HepG2 (cell line): ENCODE results near the gene PPP2R5C. TPM values are rescaled to one million over a fixed set of nuclear protein-coding genes. Genes with fewer than 3 reads are reported as not detected.

Experiments
- ARNT2 ChIP-seq: sonication (generic); formaldehyde crosslinking; IDR thresholded peaks from 2 replicates; pipeline ENCODE4 v1.8.0; 2022; ENCODE audit warnings: mild to moderate bottlenecking, low read depth, missing genetic modification reagents, moderate library complexity
- CAMTA2 ChIP-seq: sonication (generic); formaldehyde crosslinking; IDR thresholded peaks from 2 replicates; pipeline ENCODE4 v1.4.0; 2020; ENCODE audit warnings: mild to moderate bottlenecking, missing genetic modification reagents, borderline replicate concordance
- KDM5B ChIP-seq: sonication (generic); formaldehyde crosslinking; IDR thresholded peaks from 2 replicates; pipeline ENCODE4 v1.4.0; 2020; ENCODE audit warnings: missing genetic modification reagents, mild to moderate bottlenecking, borderline replicate concordance
- MTA1 ChIP-seq: sonication (generic); formaldehyde crosslinking; IDR thresholded peaks from 2 replicates; pipeline ENCODE4 v1.4.0; 2020; ENCODE audit warnings: missing genetic modification reagents, mild to moderate bottlenecking, borderline replicate concordance
- NRL ChIP-seq: sonication (generic); formaldehyde crosslinking; IDR thresholded peaks from 2 replicates; pipeline ENCODE4 v1.5.0; 2020; ENCODE audit warnings: missing genetic modification reagents, mild to moderate bottlenecking, moderate library complexity, borderline replicate concordance
- PPARG ChIP-seq: conservative IDR thresholded peaks from 2 replicates; pipeline ENCODE4 v1.6.1; 2016; ENCODE audit warnings: missing biosample characterization, missing genetic modification reagents
- PRMT3 ChIP-seq: sonication (generic); formaldehyde crosslinking; IDR thresholded peaks from 2 replicates; pipeline ENCODE4 v1.8.1; 2022; ENCODE audit warnings: low read depth, mild to moderate bottlenecking, moderate library complexity, missing genetic modification reagents, borderline replicate concordance
- SATB2 ChIP-seq: sonication (generic); formaldehyde crosslinking; IDR thresholded peaks from 2 replicates; pipeline ENCODE4 v1.5.0; 2020; ENCODE audit warnings: missing genetic modification reagents
- SCMH1 ChIP-seq: sonication (generic); formaldehyde crosslinking; IDR thresholded peaks from 2 replicates; pipeline ENCODE4 v1.9.0; 2021; ENCODE audit warnings: missing genetic modification reagents, mild to moderate bottlenecking, borderline replicate concordance
- SOX6 ChIP-seq, 2 experiments: fragments of 450-650 bp in 1 of 2; sonication (generic) in 1 of 2; formaldehyde crosslinking in 1 of 2; IDR thresholded peaks; 2 replicates each; pipeline versions ENCODE4 v1.4.0 to v1.6.1; 2017 to 2020; ENCODE audit warnings: antibody characterized with exemption in 1 of 2, mild to moderate bottlenecking in 1 of 2, missing genetic modification reagents in 1 of 2
- SP4 ChIP-seq: sonication (generic); formaldehyde crosslinking; IDR thresholded peaks from 2 replicates; pipeline ENCODE4 v1.8.1; 2023; ENCODE audit warnings: mild to moderate bottlenecking, missing genetic modification reagents
- SRSF1 ChIP-seq: fragments of 200-400 bp; formaldehyde crosslinking; optimal IDR thresholded peaks from 2 replicates; pipeline ENCODE3; 2017; ENCODE audit warnings: mild to moderate bottlenecking, low read depth, low read length, moderate library complexity
- TBL1XR1 ChIP-seq: fragments of 150-350 bp; IDR thresholded peaks from 2 replicates; pipeline ENCODE4 v1.6.1; 2014; ENCODE audit warnings: borderline replicate concordance, low read length; ENCODE audit not compliant: partially characterized antibody
- TCF12 ChIP-seq, 2 experiments: fragments of 450-650 bp in 1 of 2; sonication (generic) in 1 of 2; formaldehyde crosslinking in 1 of 2; IDR thresholded peaks; 2 replicates each; pipeline versions ENCODE4 v1.6.1 to v1.8.0; 2017 to 2022; ENCODE audit warnings: antibody characterized with exemption in 1 of 2, mild to moderate bottlenecking in 1 of 2, missing genetic modification reagents in 1 of 2, moderate library complexity in 1 of 2
- ZNF180 ChIP-seq: sonication (generic); formaldehyde crosslinking; IDR thresholded peaks from 2 replicates; pipeline ENCODE4 v1.4.0; 2020; ENCODE audit warnings: low read depth, missing genetic modification reagents, borderline replicate concordance
- ZNF253 ChIP-seq: sonication (generic); formaldehyde crosslinking; IDR thresholded peaks from 2 replicates; pipeline ENCODE4 v1.8.0; 2022; ENCODE audit warnings: mild to moderate bottlenecking, missing genetic modification reagents, borderline replicate concordance
- ZNF331 ChIP-seq: sonication (generic); formaldehyde crosslinking; IDR thresholded peaks from 2 replicates; pipeline ENCODE4 v1.4.0; 2020; ENCODE audit warnings: missing genetic modification reagents
- ZNF567 ChIP-seq: sonication (generic); formaldehyde crosslinking; IDR thresholded peaks from 2 replicates; pipeline ENCODE4 v1.8.1; 2023; ENCODE audit warnings: mild to moderate bottlenecking, missing genetic modification reagents, borderline replicate concordance
- polyA plus RNA-seq, 8 experiments: library from polyadenylated mRNA; depleted of rRNA in 3 of 8; stranded (reverse) in 7 of 8; unstranded in 1 of 8; fragments of >200 nt; fragmentation: Illumina TruSeq in 4 of 8; extraction: Trizol in 4 of 8; gene quantifications; 2 replicates each; pipeline versions ENCODE4 v1.2.1 to v1.2.3, GENCODE V29; 2011 to 2016; ENCODE audit warnings: low read depth in 4 of 8, missing spikeins in 1 of 8, mixed read lengths in 1 of 8; ENCODE audit not compliant: insufficient read depth in 1 of 8
- total RNA-seq, 5 experiments: library from RNA; depleted of rRNA; stranded (reverse); fragments of >200 nt; fragmentation: Illumina TruSeq; extraction: Trizol; gene quantifications; 2 replicates each; pipeline ENCODE4 v1.2.3, GENCODE V29; 2016; ENCODE audit warnings: low read depth in 1 of 5
- TF ChIP-seq, protein P1 (sequence below): sonication (generic); formaldehyde crosslinking; conservative IDR thresholded peaks from 2 replicates; pipeline ENCODE4 v1.5.0; 2020; ENCODE audit warnings: missing genetic modification reagents
- TF ChIP-seq, protein P2 (sequence below): sonication (generic); formaldehyde crosslinking; IDR thresholded peaks from 2 replicates; pipeline ENCODE4 v1.4.0; 2020; ENCODE audit warnings: mild to moderate bottlenecking, missing genetic modification reagents
- TF ChIP-seq, protein P3 (sequence below): fragments of 450-650 bp; IDR thresholded peaks from 2 replicates; pipeline ENCODE4 v1.6.1; 2016

The PPP2R5C gene
- total and polyA plus RNA-seq, 2 of the 13 experiments (the other 11 are each of a cell fraction or from before 2014, with no cell fraction given): 74.3 to 78.5 TPM

DNA sequence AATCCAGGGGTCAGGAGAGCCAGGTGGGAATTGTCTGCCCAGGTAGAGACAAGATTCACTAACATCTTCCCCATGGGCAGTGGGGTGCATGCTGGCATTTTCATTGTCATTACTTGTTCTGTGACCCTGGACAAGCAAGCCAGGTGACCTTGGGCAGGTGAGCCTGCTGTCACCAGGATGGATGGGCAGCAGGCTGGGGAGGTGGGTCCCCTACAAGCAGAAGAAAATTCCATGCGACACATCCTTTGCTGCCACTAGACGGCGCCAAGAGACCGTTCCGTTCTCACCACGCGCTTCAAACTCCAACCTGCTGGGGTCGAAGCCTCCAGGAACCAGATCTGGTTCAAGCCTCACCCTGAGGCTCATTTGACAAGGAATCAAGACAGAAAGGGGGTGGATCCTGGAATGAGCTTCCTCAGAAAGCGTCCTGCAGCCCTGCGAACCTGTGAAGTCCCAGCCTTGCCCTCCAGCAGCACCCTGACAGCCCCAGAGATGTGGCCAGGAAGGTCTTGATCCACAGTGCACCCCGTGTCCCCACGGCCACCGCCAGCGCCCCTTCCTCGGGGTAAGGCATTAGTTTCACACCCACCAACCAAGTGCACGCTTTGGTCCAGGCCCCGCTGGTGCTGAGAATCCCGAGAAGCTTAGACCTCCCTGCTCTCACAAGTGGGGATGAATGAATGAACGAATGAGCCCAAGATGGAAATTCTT is 199.7 kb downstream of the PPP2R5C start (continued):
- TF ChIP-seq ARNT2: no peak
- no peak for TF ChIP-seq SOX6 (IDR thresholded peaks at IDR 0.05)
- TF ChIP-seq SOX6 (CRISPR knock-in tag; IDR thresholded peaks at IDR 0.05): peak; percentile 51
- TF ChIP-seq MTA1: no peak
- TF ChIP-seq NRL (CRISPR knock-in tag): no peak
- TF ChIP-seq KDM5B (CRISPR knock-in tag): peak; percentile 78; the same call in 1 of the 2 replicates
- no peak for TF ChIP-seq PPARG
- TF ChIP-seq SP4 (CRISPR knock-in tag): no peak
- TF ChIP-seq, protein P1, sequence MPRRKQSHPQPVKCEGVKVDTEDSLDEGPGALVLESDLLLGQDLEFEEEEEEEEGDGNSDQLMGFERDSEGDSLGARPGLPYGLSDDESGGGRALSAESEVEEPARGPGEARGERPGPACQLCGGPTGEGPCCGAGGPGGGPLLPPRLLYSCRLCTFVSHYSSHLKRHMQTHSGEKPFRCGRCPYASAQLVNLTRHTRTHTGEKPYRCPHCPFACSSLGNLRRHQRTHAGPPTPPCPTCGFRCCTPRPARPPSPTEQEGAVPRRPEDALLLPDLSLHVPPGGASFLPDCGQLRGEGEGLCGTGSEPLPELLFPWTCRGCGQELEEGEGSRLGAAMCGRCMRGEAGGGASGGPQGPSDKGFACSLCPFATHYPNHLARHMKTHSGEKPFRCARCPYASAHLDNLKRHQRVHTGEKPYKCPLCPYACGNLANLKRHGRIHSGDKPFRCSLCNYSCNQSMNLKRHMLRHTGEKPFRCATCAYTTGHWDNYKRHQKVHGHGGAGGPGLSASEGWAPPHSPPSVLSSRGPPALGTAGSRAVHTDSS (CRISPR knock-in tag): no peak
- TF ChIP-seq SATB2 (CRISPR knock-in tag): no peak
- no peak for TF ChIP-seq SRSF1
- no peak for TF ChIP-seq SCMH1 (CRISPR knock-in tag)
- TF ChIP-seq PRMT3 (CRISPR knock-in tag): no peak
- TF ChIP-seq TBL1XR1: no peak
- TF ChIP-seq, protein P2, sequence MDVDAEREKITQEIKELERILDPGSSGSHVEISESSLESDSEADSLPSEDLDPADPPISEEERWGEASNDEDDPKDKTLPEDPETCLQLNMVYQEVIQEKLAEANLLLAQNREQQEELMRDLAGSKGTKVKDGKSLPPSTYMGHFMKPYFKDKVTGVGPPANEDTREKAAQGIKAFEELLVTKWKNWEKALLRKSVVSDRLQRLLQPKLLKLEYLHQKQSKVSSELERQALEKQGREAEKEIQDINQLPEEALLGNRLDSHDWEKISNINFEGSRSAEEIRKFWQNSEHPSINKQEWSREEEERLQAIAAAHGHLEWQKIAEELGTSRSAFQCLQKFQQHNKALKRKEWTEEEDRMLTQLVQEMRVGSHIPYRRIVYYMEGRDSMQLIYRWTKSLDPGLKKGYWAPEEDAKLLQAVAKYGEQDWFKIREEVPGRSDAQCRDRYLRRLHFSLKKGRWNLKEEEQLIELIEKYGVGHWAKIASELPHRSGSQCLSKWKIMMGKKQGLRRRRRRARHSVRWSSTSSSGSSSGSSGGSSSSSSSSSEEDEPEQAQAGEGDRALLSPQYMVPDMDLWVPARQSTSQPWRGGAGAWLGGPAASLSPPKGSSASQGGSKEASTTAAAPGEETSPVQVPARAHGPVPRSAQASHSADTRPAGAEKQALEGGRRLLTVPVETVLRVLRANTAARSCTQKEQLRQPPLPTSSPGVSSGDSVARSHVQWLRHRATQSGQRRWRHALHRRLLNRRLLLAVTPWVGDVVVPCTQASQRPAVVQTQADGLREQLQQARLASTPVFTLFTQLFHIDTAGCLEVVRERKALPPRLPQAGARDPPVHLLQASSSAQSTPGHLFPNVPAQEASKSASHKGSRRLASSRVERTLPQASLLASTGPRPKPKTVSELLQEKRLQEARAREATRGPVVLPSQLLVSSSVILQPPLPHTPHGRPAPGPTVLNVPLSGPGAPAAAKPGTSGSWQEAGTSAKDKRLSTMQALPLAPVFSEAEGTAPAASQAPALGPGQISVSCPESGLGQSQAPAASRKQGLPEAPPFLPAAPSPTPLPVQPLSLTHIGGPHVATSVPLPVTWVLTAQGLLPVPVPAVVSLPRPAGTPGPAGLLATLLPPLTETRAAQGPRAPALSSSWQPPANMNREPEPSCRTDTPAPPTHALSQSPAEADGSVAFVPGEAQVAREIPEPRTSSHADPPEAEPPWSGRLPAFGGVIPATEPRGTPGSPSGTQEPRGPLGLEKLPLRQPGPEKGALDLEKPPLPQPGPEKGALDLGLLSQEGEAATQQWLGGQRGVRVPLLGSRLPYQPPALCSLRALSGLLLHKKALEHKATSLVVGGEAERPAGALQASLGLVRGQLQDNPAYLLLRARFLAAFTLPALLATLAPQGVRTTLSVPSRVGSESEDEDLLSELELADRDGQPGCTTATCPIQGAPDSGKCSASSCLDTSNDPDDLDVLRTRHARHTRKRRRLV (CRISPR knock-in tag): no peak
- no peak for TF ChIP-seq ZNF567 (CRISPR knock-in tag)
- TF ChIP-seq ZNF331 (CRISPR knock-in tag): no peak; the same call in 1 of the 2 replicates
- no peak for TF ChIP-seq CAMTA2 (CRISPR knock-in tag)
- TF ChIP-seq ZNF253 (CRISPR knock-in tag): 0 out of 2 replicates have a peak, but pooled peaks have one; percentile 55
- TF ChIP-seq ZNF180 (CRISPR knock-in tag): no peak
- TF ChIP-seq TCF12 (IDR thresholded peaks at IDR 0.05): no peak
- no peak for TF ChIP-seq TCF12 (CRISPR knock-in tag; IDR thresholded peaks at IDR 0.05)
- TF ChIP-seq, protein P3, sequence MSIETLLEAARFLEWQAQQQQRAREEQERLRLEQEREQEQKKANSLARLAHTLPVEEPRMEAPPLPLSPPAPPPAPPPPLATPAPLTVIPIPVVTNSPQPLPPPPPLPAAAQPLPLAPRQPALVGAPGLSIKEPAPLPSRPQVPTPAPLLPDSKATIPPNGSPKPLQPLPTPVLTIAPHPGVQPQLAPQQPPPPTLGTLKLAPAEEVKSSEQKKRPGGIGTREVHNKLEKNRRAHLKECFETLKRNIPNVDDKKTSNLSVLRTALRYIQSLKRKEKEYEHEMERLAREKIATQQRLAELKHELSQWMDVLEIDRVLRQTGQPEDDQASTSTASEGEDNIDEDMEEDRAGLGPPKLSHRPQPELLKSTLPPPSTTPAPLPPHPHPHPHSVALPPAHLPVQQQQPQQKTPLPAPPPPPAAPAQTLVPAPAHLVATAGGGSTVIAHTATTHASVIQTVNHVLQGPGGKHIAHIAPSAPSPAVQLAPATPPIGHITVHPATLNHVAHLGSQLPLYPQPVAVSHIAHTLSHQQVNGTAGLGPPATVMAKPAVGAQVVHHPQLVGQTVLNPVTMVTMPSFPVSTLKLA: no peak
